Activated naive CD4-positive, alpha-beta T cell treated with anti-CD3 and anti-CD28 coated beads, Interleukin-2, amount 50 U/mL, for 16 hours (primary cell): ENCODE measurements around the gene TP53TG3C.
"Not testable (repeated sequence)": the region's sequence is repeated elsewhere in the genome, so short reads cannot be mapped to it uniquely, and the experiment has no call there.

ENCODE experiments used
- DNase-seq: peaks from one replicate; pipeline ENCODE4 v3.0.0-alpha.2; 2020

TP53TG3C gene, protein sequence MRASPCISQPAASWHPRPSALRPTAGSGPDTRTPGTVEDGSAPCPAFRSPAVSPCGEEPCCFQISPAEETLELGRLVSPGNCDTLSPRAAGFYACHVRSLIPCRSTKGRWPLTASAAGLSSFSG

DNA sequence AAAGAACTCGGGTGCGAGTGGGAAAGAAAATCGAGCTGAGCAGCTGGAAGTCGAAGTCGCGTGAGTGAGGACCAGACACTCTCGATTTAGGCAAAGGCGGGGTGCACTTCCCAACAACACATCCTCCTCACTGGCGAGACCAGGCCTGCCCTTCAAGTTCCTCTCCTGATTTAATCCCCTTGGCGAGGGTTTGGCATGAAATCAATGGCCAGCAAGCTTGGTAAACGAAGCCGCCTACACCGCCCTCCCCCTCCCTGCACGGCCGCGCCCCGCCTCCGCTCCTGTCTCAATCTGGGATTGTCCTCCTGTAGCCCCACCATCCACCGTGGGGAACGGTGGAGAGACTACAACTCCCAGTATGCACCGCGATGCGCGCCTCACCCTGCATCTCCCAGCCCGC lies at the start of gene TP53TG3C:
Gene TP53TG3C, plus strand, starts transcription at position 301 of the 400 bp plus-strand sequence. Its CDS starts 68 bp downstream, at position 369.
- not testable (repeated sequence) for DNase-seq
